ENCODE data around the gene SNX9.

SNX9 gene

DNA sequence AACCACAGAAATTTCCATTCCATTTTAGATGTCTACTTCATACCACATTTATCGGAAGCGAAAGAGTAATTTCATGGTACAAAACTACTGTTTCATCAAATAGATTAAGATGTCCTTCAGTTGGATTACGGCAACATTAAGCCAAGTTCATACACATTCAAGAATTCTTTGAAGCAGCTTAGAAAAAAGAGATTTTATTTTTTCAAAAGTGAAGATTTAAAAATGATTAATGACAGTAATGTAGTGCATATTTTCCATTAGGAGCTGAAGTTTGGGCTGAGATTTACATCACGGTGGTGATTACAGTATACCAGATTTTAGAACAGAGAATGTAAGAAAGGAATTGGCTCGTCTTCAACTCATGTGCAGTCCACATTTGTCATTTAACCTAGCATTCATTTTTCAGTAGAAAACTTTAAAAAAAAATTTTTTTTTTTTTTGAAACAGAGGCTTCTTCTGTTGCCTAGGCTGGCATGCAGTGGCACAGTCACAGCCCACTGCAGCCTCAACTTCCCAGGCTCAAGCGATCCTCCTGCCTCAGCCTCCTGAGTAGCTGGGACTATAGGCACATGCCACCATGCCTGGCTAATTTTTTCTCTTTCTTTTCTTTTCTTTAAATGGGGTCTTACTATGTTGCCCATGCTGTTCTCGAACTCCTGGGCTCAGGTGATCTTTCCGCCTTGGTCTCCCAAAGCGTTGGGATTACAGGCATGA lies 160.5 kb downstream of the SNX9 start:
- Histone ChIP-seq H3K4me3 (ENCODE audit: low read depth, low read length) (no peak overlapping the region), H3K4me2 (ENCODE audit: low read length) (no peak overlapping the region), H3K27ac (no peak overlapping the region), H3K27me3 (ENCODE audit: control insufficient read depth, insufficient read depth, low read length) (no peaks in the 10 kb centered on the region), H2AFZ (no peak overlapping the region), H3K4me1 (peaks cover 2% of the 10 kb centered on the region), H3K9me3 (ENCODE audit: control insufficient read depth, low read length) (no peaks in the 10 kb centered on the region), H3K79me2 (no peaks in the 10 kb centered on the region), H3K9ac (no peak overlapping the region), H3K36me3 (ENCODE audit: control insufficient read depth, insufficient read depth, low read length) (no peaks in the 10 kb centered on the region)
- TF ChIP-seq CTCF (IDR thresholded peaks at IDR 0.05), result no peak

DNA sequence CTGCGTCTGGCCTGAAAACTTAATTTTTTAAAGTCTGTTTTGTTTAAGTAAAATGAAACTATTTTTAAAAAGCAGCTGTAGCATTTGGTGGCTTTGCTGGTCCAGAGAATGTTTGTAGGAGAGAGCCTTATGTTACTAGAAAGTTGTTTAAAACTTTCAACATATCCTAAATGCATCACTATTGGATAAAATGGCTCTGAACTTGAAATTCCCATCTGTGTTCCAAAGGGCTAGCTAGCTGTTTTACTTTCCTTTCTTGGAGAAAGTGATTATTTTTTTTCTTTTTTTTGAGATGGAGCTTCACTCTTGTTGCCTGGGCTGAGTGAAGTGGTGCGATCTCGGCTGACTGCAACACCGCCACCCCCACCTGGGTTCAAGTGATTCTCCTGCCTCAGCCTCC lies 161.1 kb downstream of the SNX9 start:
- TF ChIP-seq CTCF (IDR thresholded peaks at IDR 0.05), result no peak
- Histone ChIP-seq H3K4me3 (ENCODE audit: low read depth, low read length) (no peak overlapping the region), H3K27ac (no peak overlapping the region), H3K9me3 (ENCODE audit: control insufficient read depth, low read length) (no peaks in the 10 kb centered on the region), H3K9ac (no peak overlapping the region), H3K4me2 (ENCODE audit: low read length) (no peak overlapping the region), H2AFZ (no peak overlapping the region), H3K4me1 (peaks cover 2% of the 10 kb centered on the region), H3K36me3 (ENCODE audit: control insufficient read depth, insufficient read depth, low read length) (no peaks in the 10 kb centered on the region), H3K27me3 (ENCODE audit: control insufficient read depth, insufficient read depth, low read length) (no peaks in the 10 kb centered on the region), H3K79me2 (no peaks in the 10 kb centered on the region)

DNA sequence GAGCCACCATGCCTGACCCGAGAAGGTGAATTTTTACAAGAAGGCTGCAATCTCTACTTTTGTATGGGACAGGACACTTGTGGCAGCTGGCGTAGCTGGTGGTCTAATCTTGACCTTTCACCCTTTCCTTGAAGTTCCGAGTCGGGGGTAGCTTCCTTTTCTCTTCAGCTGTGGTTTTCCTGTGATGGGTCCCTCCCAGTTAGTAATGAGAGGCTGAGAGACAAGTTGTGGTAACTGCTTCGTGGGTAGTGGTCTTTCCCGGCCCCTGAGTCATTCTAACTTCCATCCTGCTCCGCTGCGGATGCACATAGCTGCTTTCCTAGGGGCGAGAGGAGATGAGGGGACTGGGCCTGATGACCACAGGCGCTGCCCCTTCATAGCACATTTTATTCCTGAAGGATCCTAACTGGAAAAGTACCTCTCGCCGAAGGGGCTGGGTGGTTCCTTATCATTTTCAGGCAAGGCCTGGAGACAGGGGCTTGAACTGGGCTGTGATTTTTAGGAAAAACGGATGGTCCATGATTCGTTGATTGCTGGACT lies 161.7 kb downstream of the SNX9 start:
- Histone ChIP-seq H3K4me2 (ENCODE audit: low read length) (no peak overlapping the region), H2AFZ (no peak overlapping the region), H3K9me3 (ENCODE audit: control insufficient read depth, low read length) (no peaks in the 10 kb centered on the region), H3K36me3 (ENCODE audit: control insufficient read depth, insufficient read depth, low read length) (no peaks in the 10 kb centered on the region), H3K4me3 (ENCODE audit: low read depth, low read length) (no peak overlapping the region), H3K4me1 (peaks cover 5% of the 10 kb centered on the region), H3K79me2 (no peaks in the 10 kb centered on the region), H3K27me3 (ENCODE audit: control insufficient read depth, insufficient read depth, low read length) (no peaks in the 10 kb centered on the region), H3K27ac (no peak overlapping the region), H3K9ac (no peak overlapping the region)
- TF ChIP-seq CTCF (IDR thresholded peaks at IDR 0.05), result no peak

- H3K79me2 ChIP-seq, result no peaks in the 10 kb centered on the region
- H3K36me3 ChIP-seq (ENCODE audit: control insufficient read depth, insufficient read depth, low read length), result no peaks in the 10 kb centered on the region
- no peak overlapping the region for H3K4me3 ChIP-seq (ENCODE audit: low read depth, low read length)
- no peak overlapping the region for H2AFZ ChIP-seq
- H3K27me3 ChIP-seq (ENCODE audit: control insufficient read depth, insufficient read depth, low read length), result no peaks in the 10 kb centered on the region
- H3K4me2 ChIP-seq (ENCODE audit: low read length), result no peak overlapping the region
- no peak overlapping the region for H3K27ac ChIP-seq
- H3K9me3 ChIP-seq (ENCODE audit: control insufficient read depth, low read length), result no peaks in the 10 kb centered on the region
- H3K9ac ChIP-seq, result no peak overlapping the region
- peaks cover 11% of the 10 kb centered on the region for H3K4me1 ChIP-seq
- no peak for TF ChIP-seq CTCF (IDR thresholded peaks at IDR 0.05)
Observed at GRCh38 chr6:157985378-157986155, 162.5 kb downstream of the SNX9 start.
